ENCODE data around the gene RTBDN.

DNA sequence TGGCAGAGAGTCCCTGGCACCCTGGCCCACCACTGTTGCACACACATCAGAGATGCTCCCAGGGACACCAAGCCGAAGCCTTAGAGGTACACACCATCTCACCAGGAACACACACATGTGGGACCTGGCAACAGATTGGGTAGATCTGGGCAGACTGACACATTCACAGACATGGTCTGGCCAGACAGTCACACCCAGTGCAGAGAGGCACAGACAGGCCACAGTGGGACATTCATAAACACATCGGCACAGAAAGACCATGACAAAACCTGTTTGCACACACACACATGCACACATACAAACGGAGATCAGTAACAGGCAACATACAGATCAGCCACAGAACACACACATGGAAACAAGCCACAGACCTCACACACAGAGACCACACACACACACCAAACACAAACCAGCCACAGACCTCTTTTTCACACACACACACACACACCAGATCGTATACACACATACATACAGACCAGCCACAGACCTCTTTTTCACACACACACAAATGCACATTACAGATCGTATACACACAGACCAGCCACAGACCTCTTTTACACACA is 49.4 kb downstream of the RTBDN start:
- TF ChIP-seq, protein P1, sequence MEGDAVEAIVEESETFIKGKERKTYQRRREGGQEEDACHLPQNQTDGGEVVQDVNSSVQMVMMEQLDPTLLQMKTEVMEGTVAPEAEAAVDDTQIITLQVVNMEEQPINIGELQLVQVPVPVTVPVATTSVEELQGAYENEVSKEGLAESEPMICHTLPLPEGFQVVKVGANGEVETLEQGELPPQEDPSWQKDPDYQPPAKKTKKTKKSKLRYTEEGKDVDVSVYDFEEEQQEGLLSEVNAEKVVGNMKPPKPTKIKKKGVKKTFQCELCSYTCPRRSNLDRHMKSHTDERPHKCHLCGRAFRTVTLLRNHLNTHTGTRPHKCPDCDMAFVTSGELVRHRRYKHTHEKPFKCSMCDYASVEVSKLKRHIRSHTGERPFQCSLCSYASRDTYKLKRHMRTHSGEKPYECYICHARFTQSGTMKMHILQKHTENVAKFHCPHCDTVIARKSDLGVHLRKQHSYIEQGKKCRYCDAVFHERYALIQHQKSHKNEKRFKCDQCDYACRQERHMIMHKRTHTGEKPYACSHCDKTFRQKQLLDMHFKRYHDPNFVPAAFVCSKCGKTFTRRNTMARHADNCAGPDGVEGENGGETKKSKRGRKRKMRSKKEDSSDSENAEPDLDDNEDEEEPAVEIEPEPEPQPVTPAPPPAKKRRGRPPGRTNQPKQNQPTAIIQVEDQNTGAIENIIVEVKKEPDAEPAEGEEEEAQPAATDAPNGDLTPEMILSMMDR (IDR thresholded peaks at IDR 0.05) = no peak
- no peak for TF ChIP-seq FOXJ3 (CRISPR knock-in tag; IDR thresholded peaks at IDR 0.05)
- no peak for TF ChIP-seq GABPA (IDR thresholded peaks at IDR 0.05; ENCODE audit: low read depth)
- TF ChIP-seq RXRA (IDR thresholded peaks at IDR 0.05; ENCODE audit: borderline replicate concordance, low read depth) = no peak
- no peak for TF ChIP-seq POLR2AphosphoS5 (IDR thresholded peaks at IDR 0.05; ENCODE audit: low read depth, low read length)
- TF ChIP-seq, protein P2, sequence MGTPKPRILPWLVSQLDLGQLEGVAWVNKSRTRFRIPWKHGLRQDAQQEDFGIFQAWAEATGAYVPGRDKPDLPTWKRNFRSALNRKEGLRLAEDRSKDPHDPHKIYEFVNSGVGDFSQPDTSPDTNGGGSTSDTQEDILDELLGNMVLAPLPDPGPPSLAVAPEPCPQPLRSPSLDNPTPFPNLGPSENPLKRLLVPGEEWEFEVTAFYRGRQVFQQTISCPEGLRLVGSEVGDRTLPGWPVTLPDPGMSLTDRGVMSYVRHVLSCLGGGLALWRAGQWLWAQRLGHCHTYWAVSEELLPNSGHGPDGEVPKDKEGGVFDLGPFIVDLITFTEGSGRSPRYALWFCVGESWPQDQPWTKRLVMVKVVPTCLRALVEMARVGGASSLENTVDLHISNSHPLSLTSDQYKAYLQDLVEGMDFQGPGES (IDR thresholded peaks at IDR 0.05; ENCODE audit: low read depth, low read length) = no peak
- TF ChIP-seq TCF12 (IDR thresholded peaks at IDR 0.05) = no peak
- no peak for TF ChIP-seq FOSL2 (IDR thresholded peaks at IDR 0.05; ENCODE audit: borderline replicate concordance, low read depth)
- TF ChIP-seq RAD21 (IDR thresholded peaks at IDR 0.05; ENCODE audit: low read length) = no peak

Data from SK-N-SH (cell line).